ENCODE results near the gene SOSTDC1.

- TF ChIP-seq POLR2AphosphoS5 (IDR thresholded peaks at IDR 0.05), result no peak
- no peak for TF ChIP-seq CTCF (IDR thresholded peaks at IDR 0.05; ENCODE audit: poor library complexity, severe bottlenecking)
- TF ChIP-seq EZH2 (IDR thresholded peaks at IDR 0.05; ENCODE audit: borderline replicate concordance, insufficient read depth, low read length, poor library complexity, severe bottlenecking), result no peak
- no peak for TF ChIP-seq EP300 (conservative IDR thresholded peaks at IDR 0.05; ENCODE audit: poor library complexity, severe bottlenecking)
- TF ChIP-seq SMC3 (conservative IDR thresholded peaks at IDR 0.05; ENCODE audit: poor library complexity), result no peak
- no peak for TF ChIP-seq RAD21 (conservative IDR thresholded peaks at IDR 0.05)
- TF ChIP-seq TAF1 (IDR thresholded peaks at IDR 0.05; ENCODE audit: low read depth), result no peak
- no peak for TF ChIP-seq REST (IDR thresholded peaks at IDR 0.05; ENCODE audit: borderline replicate concordance)
- no peak for TF ChIP-seq MXI1 (conservative IDR thresholded peaks at IDR 0.05; ENCODE audit: poor library complexity, severe bottlenecking)
Observed at GRCh38 chr7:16460789-16461493, 4.6 kb downstream of the SOSTDC1 start.
